GM23248 (cell line): Measurements from ENCODE around the gene SGSM2. TPM values are rescaled to one million over a fixed set of nuclear protein-coding genes. Genes with fewer than 3 reads are reported as not detected.

Experiments
- DNase-seq: peaks from one replicate; pipeline ENCODE4 v3.0.0-alpha.2; 2015
- H2AFZ ChIP-seq: fragments of 200-600 bp; sonication (generic); 2 replicates; pipeline ENCODE4 v1.6.1; 2016; ENCODE audit warnings: antibody characterized with exemption
- H3F3A ChIP-seq: fragments of 200-600 bp; sonication (generic); 2 replicates; pipeline ENCODE4 v1.6.1; 2016; ENCODE audit warnings: mild to moderate bottlenecking, antibody characterized with exemption, mixed run types; ENCODE audit not compliant: insufficient read depth
- H3K27ac ChIP-seq: fragments of 200-600 bp; sonication (generic); 2 replicates; pipeline ENCODE4 v1.5.1; 2016; ENCODE audit warnings: mild to moderate bottlenecking
- H3K27me3 ChIP-seq: fragments of 200-600 bp; sonication (generic); replicated peaks from 2 replicates; pipeline ENCODE4 v1.6.1; 2016; ENCODE audit warnings: mild to moderate bottlenecking; ENCODE audit not compliant: insufficient read depth
- H3K36me3 ChIP-seq: fragments of 200-600 bp; sonication (generic); 2 replicates; pipeline ENCODE4 v1.6.1; 2016; ENCODE audit warnings: low read depth, mild to moderate bottlenecking
- H3K4me1 ChIP-seq: fragments of 200-600 bp; sonication (generic); 2 replicates; pipeline ENCODE4 v1.6.1; 2016; ENCODE audit warnings: mild to moderate bottlenecking; ENCODE audit not compliant: insufficient read depth
- H3K4me2 ChIP-seq: fragments of 200-600 bp; sonication (generic); one replicate; pipeline ENCODE4 v1.6.1; 2016; ENCODE audit warnings: mild to moderate bottlenecking; ENCODE audit not compliant: unreplicated experiment
- H3K4me3 ChIP-seq: fragments of 200-600 bp; sonication (generic); 2 replicates; pipeline ENCODE4 v1.5.1; 2016; ENCODE audit warnings: mild to moderate bottlenecking
- H3K79me2 ChIP-seq: fragments of 200-600 bp; sonication (generic); 2 replicates; pipeline ENCODE4 v1.6.1; 2016; ENCODE audit warnings: mild to moderate bottlenecking; ENCODE audit not compliant: insufficient read depth
- H3K9ac ChIP-seq: fragments of 200-600 bp; sonication (generic); 2 replicates; pipeline ENCODE4 v1.6.1; 2016; ENCODE audit warnings: mild to moderate bottlenecking
- H3K9me2 ChIP-seq: fragments of 200-600 bp; sonication (generic); 2 replicates; pipeline ENCODE4 v1.6.1; 2016; ENCODE audit warnings: mixed run types, mild to moderate bottlenecking, moderate library complexity; ENCODE audit not compliant: insufficient read depth
- H3K9me3 ChIP-seq: fragments of 200-600 bp; sonication (generic); one replicate; pipeline ENCODE4 v1.6.1; 2017; ENCODE audit warnings: low read depth
- H4K20me1 ChIP-seq: fragments of 200-600 bp; sonication (generic); 2 replicates; pipeline ENCODE4 v1.6.0; 2016; ENCODE audit not compliant: insufficient read depth
- EZH2 ChIP-seq: fragments of 200-600 bp; sonication (generic); IDR thresholded peaks from 2 replicates; pipeline ENCODE4 v1.6.1; 2018; ENCODE audit warnings: antibody characterized with exemption, mild to moderate bottlenecking; ENCODE audit not compliant: insufficient read depth, poor library complexity, severe bottlenecking
- EZH2phosphoT487 ChIP-seq: fragments of 200-600 bp; sonication (generic); IDR thresholded peaks from 2 replicates; pipeline ENCODE4 v1.6.1; 2018; ENCODE audit warnings: antibody characterized with exemption, moderate library complexity, mild to moderate bottlenecking, low read depth; ENCODE audit not compliant: insufficient read depth
- WGBS, 2 experiments: methylation state at CpG; one replicate each; pipeline ENCODE4 v1.1.6; 2015 to 2017; ENCODE audit warnings: low lambda C conversion rate in 2 of 2, low coverage in 1 of 2; ENCODE audit errors: missing lambda C conversion rate in 2 of 2; 5-methylcytosine and 5-hydroxymethylcytosine counted together
- in situ Hi-C: fragments of 300-500 bp; cut with MboI; formaldehyde crosslinking; loops from 2 replicates; pipeline ENCODE4 v1.15.0; 2020
- polyA plus RNA-seq: library from polyadenylated mRNA; unstranded; fragments of >200 nt; fragmentation: Nextera tagmentation; extraction: Ambion mirVana; gene quantifications from 2 replicates; pipeline ENCODE4 v1.2.1, GENCODE V29; 2016
- total RNA-seq: library from RNA; depleted of rRNA; stranded (reverse); fragments of >200 nt; shearing (Covaris generic); gene quantifications from 2 replicates; pipeline ENCODE4 v1.2.3, GENCODE V29; 2014

The SGSM2 gene
- total and polyA plus RNA-seq, 2 experiments from 2014 or later, result 19.8 to 32.3 TPM

DNA sequence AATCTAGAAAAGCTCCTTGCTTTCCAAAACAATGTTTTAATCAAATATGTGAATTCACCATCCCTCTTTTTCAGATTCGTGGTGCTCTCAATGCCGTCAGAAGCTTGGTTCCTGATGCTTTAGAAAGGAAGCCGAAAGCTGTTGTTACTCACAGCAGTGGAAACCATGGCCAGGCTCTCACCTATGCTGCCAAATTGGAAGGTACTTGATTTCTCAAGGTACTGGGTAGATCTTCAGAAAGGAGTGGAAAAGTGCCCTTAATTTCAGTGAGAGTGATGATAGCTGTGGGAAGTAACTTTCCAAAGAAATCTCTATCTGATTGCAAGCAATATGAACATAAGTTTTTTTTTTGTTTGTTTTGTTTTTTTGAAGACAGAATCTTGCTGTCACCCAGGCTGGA lies 19.5 kb upstream of the SGSM2 start:
- 97 to 98% methylated on average over 3 of the region's 3 CpGs for WGBS, 2 experiments
- Histone ChIP-seq H2AFZ (no peak overlapping the region), H3K27ac (no peak overlapping the region), H4K20me1 (no peaks in the 10 kb centered on the region), H3K4me2 (no peak overlapping the region), H3K4me3 (no peak overlapping the region), H3K79me2 (no peaks in the 10 kb centered on the region), H3K9ac (no peak overlapping the region), H3K9me3 (no peaks in the 10 kb centered on the region), H3K4me1 (no peaks in the 10 kb centered on the region), H3K27me3 (no peaks in the 10 kb centered on the region), H3K36me3 (peaks cover 6% of the 10 kb centered on the region; the same call in 1 of the 2 replicates), H3F3A (peaks cover 12% of the 10 kb centered on the region; the same call in 1 of the 2 replicates), H3K9me2 (no peaks in the 10 kb centered on the region)
- in situ Hi-C loops, result no loop called here
- TF ChIP-seq EZH2phosphoT487 (no peak), EZH2 (no peak)
- DNase-seq, result no peak

DNA sequence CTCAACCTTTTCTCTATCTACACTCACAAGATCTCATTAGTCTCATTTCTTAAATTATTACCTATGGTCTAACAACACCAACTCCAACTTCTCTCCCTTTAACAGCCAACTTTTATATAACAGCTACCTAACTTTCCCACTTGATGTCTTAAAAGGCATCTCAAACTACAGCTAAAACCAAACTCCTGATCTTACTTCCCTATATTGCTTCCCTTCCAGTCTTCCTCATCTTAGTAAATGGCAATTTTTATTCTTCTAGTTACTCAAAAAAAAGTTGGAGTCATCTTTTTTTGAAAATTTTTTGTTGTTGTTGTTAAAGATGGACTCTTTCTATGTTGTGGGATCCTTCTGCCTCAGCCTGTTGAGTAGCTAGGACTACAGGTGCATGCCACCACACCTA lies 18.2 kb upstream of the SGSM2 start:
- H3K4me2 ChIP-seq, result no peak overlapping the region
- H3K9me2 ChIP-seq, result no peaks in the 10 kb centered on the region
- H3K36me3 ChIP-seq, result peaks cover 18% of the 10 kb centered on the region
- DNase-seq, result no peak
- no peak overlapping the region for H2AFZ ChIP-seq
- H3K27ac ChIP-seq, result no peak overlapping the region
- no peaks in the 10 kb centered on the region for H3K4me1 ChIP-seq
- in situ Hi-C loops, result no loop called here
- H3F3A ChIP-seq, result peaks cover 16% of the 10 kb centered on the region; the same call in 1 of the 2 replicates
- no peaks in the 10 kb centered on the region for H3K9me3 ChIP-seq
- no peaks in the 10 kb centered on the region for H3K27me3 ChIP-seq
- TF ChIP-seq EZH2, result no peak
- TF ChIP-seq EZH2phosphoT487, result no peak
- H4K20me1 ChIP-seq, result no peaks in the 10 kb centered on the region
- no peak overlapping the region for H3K9ac ChIP-seq
- no peaks in the 10 kb centered on the region for H3K79me2 ChIP-seq
- no peak overlapping the region for H3K4me3 ChIP-seq

DNA sequence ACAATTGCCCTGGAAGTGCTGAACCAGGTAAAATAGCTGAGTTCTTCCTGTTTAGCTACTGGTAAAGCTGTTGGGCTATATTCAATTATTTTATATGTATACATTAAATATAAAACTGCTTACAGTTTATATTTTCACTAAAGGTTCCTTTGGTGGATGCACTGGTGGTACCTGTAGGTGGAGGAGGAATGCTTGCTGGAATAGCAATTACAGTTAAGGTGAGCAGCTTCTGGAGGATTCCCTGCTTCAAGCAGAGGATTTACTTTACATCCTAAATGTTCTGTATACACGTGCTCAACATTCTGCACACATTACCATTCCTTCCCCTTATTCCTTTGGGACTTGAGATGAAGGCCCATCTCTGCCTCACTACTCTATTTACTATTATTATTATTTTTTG lies 15.9 kb upstream of the SGSM2 start:
- Histone ChIP-seq H3K79me2 (no peaks in the 10 kb centered on the region), H3F3A (peaks cover 28% of the 10 kb centered on the region; the same call in 1 of the 2 replicates), H3K9ac (no peak overlapping the region), H3K27ac (no peak overlapping the region), H3K9me2 (no peaks in the 10 kb centered on the region), H3K36me3 (peaks cover 39% of the 10 kb centered on the region), H3K4me2 (no peak overlapping the region), H3K27me3 (no peaks in the 10 kb centered on the region), H3K4me3 (no peak overlapping the region), H2AFZ (no peak overlapping the region), H3K4me1 (no peaks in the 10 kb centered on the region), H4K20me1 (no peaks in the 10 kb centered on the region), H3K9me3 (no peaks in the 10 kb centered on the region)
- no peak for TF ChIP-seq EZH2
- no peak for TF ChIP-seq EZH2phosphoT487
- WGBS, 2 experiments, result 93 to 96% methylated on average over 1 of the region's 1 CpG
- in situ Hi-C loops, result no loop called here
- no peak for DNase-seq

DNA sequence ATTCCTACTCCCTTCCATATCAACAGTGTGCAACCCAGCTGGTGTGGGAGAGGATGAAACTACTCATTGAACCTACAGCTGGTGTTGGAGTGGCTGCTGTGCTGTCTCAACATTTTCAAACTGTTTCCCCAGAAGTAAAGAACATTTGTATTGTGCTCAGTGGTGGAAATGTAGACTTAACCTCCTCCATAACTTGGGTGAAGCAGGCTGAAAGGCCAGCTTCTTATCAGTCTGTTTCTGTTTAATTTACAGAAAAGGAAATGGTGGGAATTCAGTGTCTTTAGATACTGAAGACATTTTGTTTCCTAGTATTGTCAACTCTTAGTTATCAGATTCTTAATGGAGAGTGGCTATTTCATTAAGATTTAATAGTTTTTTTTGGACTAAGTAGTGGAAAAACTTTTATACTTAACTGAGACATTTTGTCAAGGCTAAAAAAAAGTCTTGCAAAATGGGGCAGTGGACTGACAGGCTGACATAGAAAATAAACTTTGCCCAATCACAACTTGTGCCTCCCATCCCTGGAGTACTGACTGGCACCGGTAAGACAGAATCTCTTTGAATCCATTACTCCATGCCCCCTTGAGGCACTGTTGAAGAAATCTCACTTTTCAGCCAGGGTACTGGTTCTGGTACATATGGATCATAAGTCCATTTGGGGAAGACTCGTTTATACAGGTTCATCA lies 13.5 kb upstream of the SGSM2 start:
- Histone ChIP-seq H3K27ac (no peak overlapping the region), H3K4me1 (no peaks in the 10 kb centered on the region), H4K20me1 (no peaks in the 10 kb centered on the region), H3K9me2 (no peaks in the 10 kb centered on the region), H3K9ac (no peak overlapping the region), H3K79me2 (peaks cover 12% of the 10 kb centered on the region), H3K4me3 (no peak overlapping the region), H3K27me3 (no peaks in the 10 kb centered on the region), H3F3A (peaks cover 26% of the 10 kb centered on the region; the same call in 1 of the 2 replicates), H3K9me3 (no peaks in the 10 kb centered on the region), H3K4me2 (no peak overlapping the region), H2AFZ (no peak overlapping the region), H3K36me3 (peaks cover 51% of the 10 kb centered on the region)
- WGBS, 2 experiments, result 53 to 58% methylated on average over 2 of the region's 2 CpGs
- in situ Hi-C loops, result no loop called here
- TF ChIP-seq EZH2phosphoT487, result no peak
- no peak for TF ChIP-seq EZH2
- DNase-seq, result no peak

DNA sequence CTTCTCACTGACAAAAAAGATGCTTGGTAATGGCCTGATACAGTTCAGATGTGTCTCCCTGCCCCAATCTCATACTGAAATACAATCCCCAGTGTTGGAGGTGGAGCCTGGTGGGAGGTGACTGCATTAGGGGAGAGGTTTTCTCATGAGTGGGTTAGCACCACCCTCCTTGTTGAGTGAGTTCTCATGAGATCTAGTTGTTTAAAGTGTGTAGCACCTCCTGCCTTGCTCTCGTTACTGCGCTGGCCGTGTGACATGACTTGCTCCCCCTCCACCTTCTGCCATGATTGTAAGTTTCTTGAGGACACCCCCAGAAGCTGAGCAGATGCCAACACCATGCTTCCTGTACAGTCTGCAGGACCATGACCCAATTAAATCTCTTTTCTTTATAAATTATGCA lies 6.0 kb upstream of the SGSM2 start:
- no peaks in the 10 kb centered on the region for H3K9me2 ChIP-seq
- H3K4me2 ChIP-seq, result no peak overlapping the region
- no peak overlapping the region for H3K4me3 ChIP-seq
- WGBS, 2 experiments, result 97 to 100% methylated on average over 3 of the region's 3 CpGs
- no peak overlapping the region for H2AFZ ChIP-seq
- peaks cover 72% of the 10 kb centered on the region for H3K36me3 ChIP-seq
- H3K4me1 ChIP-seq, result peaks cover 7% of the 10 kb centered on the region
- H3K79me2 ChIP-seq, result peaks cover 72% of the 10 kb centered on the region
- no peak for TF ChIP-seq EZH2
- no peak for TF ChIP-seq EZH2phosphoT487
- DNase-seq, result no peak
- H4K20me1 ChIP-seq, result no peaks in the 10 kb centered on the region
- no peak overlapping the region for H3K27ac ChIP-seq
- in situ Hi-C loops, result no loop called here
- no peaks in the 10 kb centered on the region for H3K9me3 ChIP-seq
- H3K27me3 ChIP-seq, result no peaks in the 10 kb centered on the region
- no peak overlapping the region for H3K9ac ChIP-seq
- H3F3A ChIP-seq, result 0 out of 2 replicates have a peak, but pooled peaks cover 19% of the 10 kb centered on the region
